HCT116 (cell line): ENCODE data around the gene SUGT1. TPM values are rescaled to one million over a fixed set of nuclear protein-coding genes. Genes with fewer than 3 reads are reported as not detected.
A peak's percentile ranks its signal among the peaks of the same experiment; 100 is the strongest.
"Not testable (repeated sequence)": the region's sequence is repeated elsewhere in the genome, so short reads cannot be mapped to it uniquely, and the experiment has no call there.

Experiments used
- ATAC-seq: fragments of 200-7000 bp; cut with Tn5 transposase; 2 replicates; pipeline ENCODE4 v1.9.1; 2020; ENCODE audit warnings: mild to moderate bottlenecking, moderate library complexity
- BruUV-seq: library from RNA; stranded (reverse); fragments of 400-500 nt; replicated peaks from 2 replicates; lab custom pipeline; 2021; lab: Mats Ljungman, UMichigan
- CTCF ChIA-PET: fragments of 300-600 bp; sonication (Branson Sonifier 250); formaldehyde crosslinking; loops from one replicate; lab custom pipeline; 2021; ENCODE audit warnings: antibody characterized with exemption; lab: Charles Lee
- POLR2A ChIA-PET: fragments of 300-600, 350-600 bp; sonication (Branson Sonifier 250); formaldehyde crosslinking; loops from one replicate; lab custom pipeline; 2021; ENCODE audit warnings: antibody characterized with exemption; lab: Charles Lee
- RAD21 ChIA-PET, 2 experiments: fragments of 300-600 bp; sonication (Branson Sonifier 250); formaldehyde crosslinking; loops; one replicate each; lab custom pipeline; 2023; ENCODE audit warnings: low total read pairs in 2 of 2; ENCODE audit not compliant: uncharacterized antibody in 2 of 2, unreplicated experiment in 2 of 2, low non-redundant PET in 1 of 2; lab: Charles Lee
- DNase-seq: peaks from one replicate; pipeline ENCODE4 v3.0.0-alpha.2; 2010; ENCODE audit warnings: low read depth, low spot score
- H2AFZ ChIP-seq: fragments of 200-600 bp; shearing (Covaris generic), sonication (generic); 2 replicates; pipeline ENCODE4 v1.6.1; 2017; ENCODE audit warnings: low read depth, mixed run types, mixed read lengths, antibody characterized with exemption, low read length; ENCODE audit not compliant: poor library complexity, severe bottlenecking
- H3K27ac ChIP-seq: 2 replicates; pipeline ENCODE4 v1.5.1; 2012; ENCODE audit warnings: low read depth, low read length
- H3K27me3 ChIP-seq: fragments of 200-600 bp; sonication (generic); 2 replicates; pipeline ENCODE4 v1.6.1; 2016; ENCODE audit warnings: mixed run types, low read length, mixed read lengths; ENCODE audit not compliant: insufficient read depth
- H3K36me3 ChIP-seq, 2 experiments: fragments of 200-500 bp in 1 of 2; fragments of 200-600 bp in 1 of 2; sonication (Bioruptor generic) in 1 of 2; sonication (generic) in 1 of 2; 2 replicates each; pipeline versions ENCODE4 v1.5.1 to v1.6.1; 2014 to 2016; ENCODE audit warnings: low read length in 2 of 2, inconsistent platforms in 1 of 2, mixed read lengths in 1 of 2, mixed run types in 1 of 2; ENCODE audit not compliant: insufficient read depth in 2 of 2, control insufficient read depth in 1 of 2
- H3K4me1 ChIP-seq, 2 experiments: fragments of 200-600 bp in 1 of 2; sonication (generic) in 1 of 2; 2 replicates each; pipeline versions ENCODE4 v1.5.1 to v1.6.1; 2012 to 2017; ENCODE audit warnings: low read length in 2 of 2, inconsistent platforms in 1 of 2, mild to moderate bottlenecking in 1 of 2, mixed read lengths in 1 of 2, mixed run types in 1 of 2, moderate library complexity in 1 of 2; ENCODE audit not compliant: insufficient read depth in 2 of 2, control insufficient read depth in 1 of 2
- H3K4me2 ChIP-seq: fragments of 200-600 bp; sonication (generic); 2 replicates; pipeline ENCODE4 v1.6.1; 2017; ENCODE audit warnings: mixed run types, low read length, mixed read lengths
- H3K4me3 ChIP-seq, 2 experiments: fragments of 200-600 bp in 1 of 2; sonication (generic) in 1 of 2; replicated peaks in 1 of 2; 2 replicates each; pipeline ENCODE4 v1.5.1; 2011 to 2016; ENCODE audit warnings: low read length in 2 of 2, control low read depth in 1 of 2, low read depth in 1 of 2, mild to moderate bottlenecking in 1 of 2, mixed read lengths in 1 of 2, mixed run types in 1 of 2
- H3K79me2 ChIP-seq: fragments of 200-600 bp; sonication (generic); 2 replicates; pipeline ENCODE4 v1.6.1; 2017; ENCODE audit warnings: mild to moderate bottlenecking, mixed run types, low read length, moderate library complexity, mixed read lengths; ENCODE audit not compliant: insufficient read depth
- H3K9ac ChIP-seq: fragments of 200-600 bp; sonication (generic); 2 replicates; pipeline ENCODE4 v1.6.1; 2016; ENCODE audit warnings: low read length, mixed read lengths
- H3K9me2 ChIP-seq: fragments of 200-600 bp; sonication (generic), shearing (Covaris generic); 2 replicates; pipeline ENCODE4 v1.6.1; 2017; ENCODE audit warnings: mixed run types, mild to moderate bottlenecking, moderate library complexity; ENCODE audit not compliant: insufficient read depth
- H3K9me3 ChIP-seq, 2 experiments: fragments of 200-500 bp in 1 of 2; fragments of 200-600 bp in 1 of 2; sonication (Bioruptor generic) in 1 of 2; sonication (generic) in 1 of 2; 2 replicates each; pipeline ENCODE4 v1.6.1; 2014 to 2017; ENCODE audit warnings: low read length in 2 of 2, mixed read lengths in 2 of 2, inconsistent platforms in 1 of 2, low read depth in 1 of 2, mild to moderate bottlenecking in 1 of 2, mixed run types in 1 of 2, moderate library complexity in 1 of 2; ENCODE audit not compliant: control insufficient read depth in 1 of 2, insufficient read depth in 1 of 2
- H4K20me1 ChIP-seq: fragments of 200-600 bp; sonication (generic), shearing (Covaris generic); 2 replicates; pipeline ENCODE4 v1.6.1; 2017; ENCODE audit warnings: mixed run types, mild to moderate bottlenecking, moderate library complexity; ENCODE audit not compliant: insufficient read depth
- RAD21 ChIP-seq: IDR thresholded peaks from 2 replicates; pipeline ENCODE4 v1.6.1; 2012; ENCODE audit warnings: low read depth, mild to moderate bottlenecking
- intact Hi-C: fragments of 100-400 bp; cut with micrococcal nuclease; formaldehyde crosslinking; loops from 2 replicates; pipeline ENCODE4 v1.10.0; 2022
- total RNA-seq: library from RNA; stranded (reverse); gene quantifications from one replicate; pipeline ENCODE4 v1.2.1, GENCODE V29; 2021; ENCODE audit not compliant: unreplicated experiment
- TF ChIP-seq, protein P1 (sequence below), 3 experiments: fragments of 200-600 bp in 1 of 3; sonication (generic) in 1 of 3; IDR thresholded peaks in 2 of 3; conservative IDR thresholded peaks in 1 of 3; 2 replicates each; pipeline ENCODE4 v1.5.1; 2012 to 2017; ENCODE audit warnings: low read depth in 2 of 3, low read length in 2 of 3, antibody characterized with exemption in 1 of 3, borderline replicate concordance in 1 of 3, control low read depth in 1 of 3, mild to moderate bottlenecking in 1 of 3, mixed read lengths in 1 of 3, mixed run types in 1 of 3, moderate library complexity in 1 of 3; ENCODE audit not compliant: insufficient read depth in 1 of 3

The SUGT1 gene
- total RNA-seq, 1 experiment from 2014 or later = 75.6 TPM

DNA sequence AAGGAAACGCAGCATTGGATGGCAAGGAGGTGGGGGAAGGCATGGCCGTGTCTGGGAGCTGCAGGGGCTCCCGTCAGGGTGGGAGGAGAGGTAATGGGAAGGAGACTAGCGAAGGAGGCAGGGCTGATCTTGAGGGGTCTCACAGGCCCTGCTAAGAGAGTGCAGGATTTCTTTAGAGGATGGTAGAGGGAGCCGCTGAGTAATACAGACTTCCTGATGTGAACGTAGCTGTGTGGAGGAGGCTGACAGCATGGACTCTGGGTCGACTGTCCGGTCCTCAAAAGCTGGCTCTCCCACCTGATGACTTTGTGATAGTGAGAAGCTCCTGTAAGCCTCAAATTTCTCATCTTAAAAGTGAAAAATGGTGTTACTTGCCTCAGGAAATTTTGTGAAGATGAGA is 44.5 kb upstream of the SUGT1 start:
- H3K9ac ChIP-seq, H3K27ac ChIP-seq, H3K4me3 ChIP-seq, H3K36me3 ChIP-seq, H3K27me3 ChIP-seq, H3K4me1 ChIP-seq, intact Hi-C loops, H3K4me2 ChIP-seq, H3K9me3 ChIP-seq, H4K20me1 ChIP-seq, RAD21 ChIA-PET, H2AFZ ChIP-seq, H3K79me2 ChIP-seq, BruUV-seq, POLR2A ChIA-PET, H3K9me2 ChIP-seq, DNase-seq: not testable (repeated sequence)
- peak; percentile 63 for ATAC-seq
- CTCF ChIA-PET = interaction anchor here (2.1 to 3.0 kb wide), 2 partner anchors 201 to 360 kb away, joined by 9 to 19 read pairs; no protein-coding TSS in a partner anchor

DNA sequence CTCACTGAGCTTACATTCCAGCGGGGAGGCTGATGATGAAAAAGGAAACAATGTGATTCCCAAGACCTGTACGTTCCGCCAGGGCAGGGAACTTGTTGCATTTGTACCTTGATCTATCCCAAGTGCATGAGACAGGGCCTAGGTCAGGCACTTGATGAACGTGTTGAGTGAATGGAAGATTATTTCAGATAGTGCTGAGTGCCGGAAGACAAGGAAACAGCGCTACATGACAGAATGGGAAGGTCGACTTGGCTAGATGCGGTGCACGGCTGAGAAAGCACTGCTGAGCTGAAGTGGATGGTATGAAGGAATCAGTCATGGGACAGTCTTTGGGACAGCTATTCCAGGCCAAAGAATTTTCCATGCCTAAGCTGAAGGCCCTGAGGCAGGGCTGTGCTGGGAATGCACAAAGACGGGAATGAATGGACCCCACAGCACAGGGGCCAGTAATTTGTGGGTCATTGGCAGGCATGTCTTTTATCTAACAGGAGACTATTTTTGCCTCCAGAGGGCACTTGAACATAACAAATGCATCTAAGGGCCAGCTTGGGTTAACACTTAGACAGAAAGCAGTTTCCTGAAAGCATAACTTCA is 43.5 kb upstream of the SUGT1 start:
- H4K20me1 ChIP-seq, H3K36me3 ChIP-seq, H3K4me2 ChIP-seq, RAD21 ChIA-PET, H3K9me3 ChIP-seq, DNase-seq, BruUV-seq, H3K27me3 ChIP-seq, H2AFZ ChIP-seq, H3K9ac ChIP-seq, H3K79me2 ChIP-seq, H3K4me3 ChIP-seq, H3K4me1 ChIP-seq, H3K27ac ChIP-seq, POLR2A ChIA-PET, H3K9me2 ChIP-seq: not testable (repeated sequence)
- CTCF ChIA-PET = interaction anchor here (1.3 to 3.0 kb wide), 4 partner anchors 56 to 543 kb away, joined by 3 to 19 read pairs (median 6); no protein-coding TSS in a partner anchor
- ATAC-seq = peak; percentile 87
- TF ChIP-seq RAD21 = peak; percentile 61
- TF ChIP-seq, protein P1, sequence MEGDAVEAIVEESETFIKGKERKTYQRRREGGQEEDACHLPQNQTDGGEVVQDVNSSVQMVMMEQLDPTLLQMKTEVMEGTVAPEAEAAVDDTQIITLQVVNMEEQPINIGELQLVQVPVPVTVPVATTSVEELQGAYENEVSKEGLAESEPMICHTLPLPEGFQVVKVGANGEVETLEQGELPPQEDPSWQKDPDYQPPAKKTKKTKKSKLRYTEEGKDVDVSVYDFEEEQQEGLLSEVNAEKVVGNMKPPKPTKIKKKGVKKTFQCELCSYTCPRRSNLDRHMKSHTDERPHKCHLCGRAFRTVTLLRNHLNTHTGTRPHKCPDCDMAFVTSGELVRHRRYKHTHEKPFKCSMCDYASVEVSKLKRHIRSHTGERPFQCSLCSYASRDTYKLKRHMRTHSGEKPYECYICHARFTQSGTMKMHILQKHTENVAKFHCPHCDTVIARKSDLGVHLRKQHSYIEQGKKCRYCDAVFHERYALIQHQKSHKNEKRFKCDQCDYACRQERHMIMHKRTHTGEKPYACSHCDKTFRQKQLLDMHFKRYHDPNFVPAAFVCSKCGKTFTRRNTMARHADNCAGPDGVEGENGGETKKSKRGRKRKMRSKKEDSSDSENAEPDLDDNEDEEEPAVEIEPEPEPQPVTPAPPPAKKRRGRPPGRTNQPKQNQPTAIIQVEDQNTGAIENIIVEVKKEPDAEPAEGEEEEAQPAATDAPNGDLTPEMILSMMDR (IDR thresholded peaks at IDR 0.05 in 2 of 3, conservative IDR thresholded peaks at IDR 0.05 in 1 of 3; ENCODE audit: borderline replicate concordance in 1 of 3, insufficient read depth in 1 of 3, low read depth in 2 of 3, low read length in 2 of 3) = peak; percentile 27 to 33 (median 29); a peak in 4 of 6 replicates
- intact Hi-C loops = loop anchor here (1.0 kb wide), 2 partner anchors 200 to 359 kb away; no protein-coding TSS in a partner anchor

DNA sequence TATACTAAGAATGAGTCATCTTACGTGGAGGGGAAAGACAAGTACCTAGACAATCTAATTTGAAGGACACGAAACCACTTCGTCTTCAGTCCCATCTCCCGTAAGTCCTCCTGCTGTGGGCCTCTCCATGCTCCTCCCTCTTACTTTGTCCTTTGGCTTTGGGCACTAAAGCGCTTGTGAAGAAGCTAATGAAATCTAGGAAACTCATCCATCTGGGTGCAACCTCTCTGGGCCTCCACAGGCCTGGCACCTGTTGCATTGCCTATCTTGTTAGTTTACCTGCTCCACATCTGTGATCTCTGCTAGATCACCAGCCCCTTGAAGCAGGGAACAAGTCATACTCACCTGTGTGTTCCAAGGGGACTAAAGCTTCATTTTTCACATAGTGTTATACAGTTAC is 42.5 kb upstream of the SUGT1 start:
- intact Hi-C loops, H3K9me2 ChIP-seq, H3K9me3 ChIP-seq, H3K36me3 ChIP-seq, POLR2A ChIA-PET, H3K27ac ChIP-seq, H4K20me1 ChIP-seq, BruUV-seq, H3K4me3 ChIP-seq, DNase-seq, H3K4me2 ChIP-seq, H3K9ac ChIP-seq, RAD21 ChIA-PET, H3K27me3 ChIP-seq, ATAC-seq, H2AFZ ChIP-seq, H3K79me2 ChIP-seq, H3K4me1 ChIP-seq: not testable (repeated sequence)
- CTCF ChIA-PET = interaction anchor here (1.3 kb wide), 2 partner anchors 55 to 542 kb away, joined by 3 to 4 read pairs; no protein-coding TSS in a partner anchor
